Esophagus squamous epithelium (tissue), 4 donors: ENCODE data around the gene BCL2A1.

Experiments used
- CTCF ChIP-seq, 6 experiments: fragments of 450-650 bp in 4 of 6; fragments of 200-600 bp in 2 of 6; sonication (generic) in 2 of 6; IDR thresholded peaks; one replicate each; pipeline ENCODE4 v1.5.1; 2016 to 2019; ENCODE audit warnings: antibody characterized with exemption in 6 of 6, mild to moderate bottlenecking in 4 of 6, moderate library complexity in 4 of 6
- POLR2A ChIP-seq, 4 donors: fragments of 450-650 bp; IDR thresholded peaks; one replicate each; pipeline ENCODE4 v1.6.1; 2017; ENCODE audit warnings: antibody characterized with exemption in 4 of 4, mild to moderate bottlenecking in 4 of 4, moderate library complexity in 3 of 4

GRCh38 chr15:79990280-79990996 is 19.4 kb upstream of the BCL2A1 start:
- no peak for TF ChIP-seq CTCF (IDR thresholded peaks at IDR 0.05)
- TF ChIP-seq POLR2A (IDR thresholded peaks at IDR 0.05), result no peak
